ENCODE measurements around the gene ST6GALNAC3.

- TF ChIP-seq EZH2 (IDR thresholded peaks at IDR 0.05; ENCODE audit: borderline replicate concordance) (no peak), CTCF (IDR thresholded peaks at IDR 0.05; ENCODE audit: poor library complexity) (no peak)
Measured at GRCh38 chr1:76266762-76267161, 192.2 kb downstream of the ST6GALNAC3 start.

Data from hepatocyte (in vitro differentiated cells).